ENCODE measurements around the gene EMILIN3.

EMILIN3 gene

GRCh38 chr20:41355598-41356203 is 10.9 kb downstream of the EMILIN3 start:
- no peak overlapping the region for H3K4me3 ChIP-seq (ENCODE audit: low read depth, low read length)
- TF ChIP-seq POLR2A (IDR thresholded peaks at IDR 0.05; ENCODE audit: extremely low read depth, insufficient read length) (no peak), MYC (IDR thresholded peaks at IDR 0.05; ENCODE audit: low read depth, low read length) (no peak), MAX (IDR thresholded peaks at IDR 0.05; ENCODE audit: low read depth, low read length) (no peak), CTCF (IDR thresholded peaks at IDR 0.05; ENCODE audit: low read depth, low read length) (no peak)
- no peak for DNase-seq (ENCODE audit: low read depth)

- DNase-seq (ENCODE audit: low read depth): no peak
These were observed 11.4 kb downstream of the EMILIN3 start for GRCh38 chr20:41355192-41355591.

GRCh38 chr20:41353530-41353929 is 13.1 kb downstream of the EMILIN3 start:
- no peak for DNase-seq (ENCODE audit: low read depth)
- no peak overlapping the region for H3K4me3 ChIP-seq (ENCODE audit: low read depth, low read length)
- no peak for TF ChIP-seq CTCF (IDR thresholded peaks at IDR 0.05; ENCODE audit: low read depth, low read length)
- TF ChIP-seq MYC (IDR thresholded peaks at IDR 0.05; ENCODE audit: low read depth, low read length): no peak
- TF ChIP-seq MAX (IDR thresholded peaks at IDR 0.05; ENCODE audit: low read depth, low read length): no peak
- no peak for TF ChIP-seq POLR2A (IDR thresholded peaks at IDR 0.05; ENCODE audit: extremely low read depth, insufficient read length)

More at GRCh38 chr20:41355192-41355591, 11.4 kb downstream of the EMILIN3 start:
- no peak for TF ChIP-seq MYC (IDR thresholded peaks at IDR 0.05; ENCODE audit: low read depth, low read length)
- no peak for TF ChIP-seq MAX (IDR thresholded peaks at IDR 0.05; ENCODE audit: low read depth, low read length)
- TF ChIP-seq POLR2A (IDR thresholded peaks at IDR 0.05; ENCODE audit: extremely low read depth, insufficient read length): no peak
- TF ChIP-seq CTCF (IDR thresholded peaks at IDR 0.05; ENCODE audit: low read depth, low read length): no peak
- H3K4me3 ChIP-seq (ENCODE audit: low read depth, low read length): no peak overlapping the region

GRCh38 chr20:41352666-41353065 is 14.0 kb downstream of the EMILIN3 start:
- no peak overlapping the region for H3K4me3 ChIP-seq (ENCODE audit: low read depth, low read length)
- peak; percentile 18 for DNase-seq (ENCODE audit: low read depth)
- TF ChIP-seq CTCF (IDR thresholded peaks at IDR 0.05; ENCODE audit: low read depth, low read length) (no peak), MYC (IDR thresholded peaks at IDR 0.05; ENCODE audit: low read depth, low read length) (no peak)

- TF ChIP-seq CTCF (IDR thresholded peaks at IDR 0.05; ENCODE audit: low read depth, low read length) (peak; percentile 13), MYC (IDR thresholded peaks at IDR 0.05; ENCODE audit: low read depth, low read length) (no peak)
- no peak overlapping the region for H3K4me3 ChIP-seq (ENCODE audit: low read depth, low read length)
- DNase-seq (ENCODE audit: low read depth): no peak
These were observed 14.5 kb downstream of the EMILIN3 start for GRCh38 chr20:41352106-41352505.

GRCh38 chr20:41350408-41350962 is 16.1 kb downstream of the EMILIN3 start:
- no peak for DNase-seq (ENCODE audit: low read depth)
- no peak overlapping the region for H3K4me3 ChIP-seq (ENCODE audit: low read depth, low read length)
- TF ChIP-seq CTCF (IDR thresholded peaks at IDR 0.05; ENCODE audit: low read depth, low read length): no peak
- no peak for TF ChIP-seq POLR2A (IDR thresholded peaks at IDR 0.05; ENCODE audit: extremely low read depth, insufficient read length)
- no peak for TF ChIP-seq MYC (IDR thresholded peaks at IDR 0.05; ENCODE audit: low read depth, low read length)
- no peak for TF ChIP-seq MAX (IDR thresholded peaks at IDR 0.05; ENCODE audit: low read depth, low read length)
